ENCODE data around the gene PEMT.
"Not testable (repeated sequence)": the region's sequence is repeated elsewhere in the genome, so short reads cannot be mapped to it uniquely, and the experiment has no call there.

The PEMT gene, protein sequence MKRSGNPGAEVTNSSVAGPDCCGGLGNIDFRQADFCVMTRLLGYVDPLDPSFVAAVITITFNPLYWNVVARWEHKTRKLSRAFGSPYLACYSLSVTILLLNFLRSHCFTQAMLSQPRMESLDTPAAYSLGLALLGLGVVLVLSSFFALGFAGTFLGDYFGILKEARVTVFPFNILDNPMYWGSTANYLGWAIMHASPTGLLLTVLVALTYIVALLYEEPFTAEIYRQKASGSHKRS

DNA sequence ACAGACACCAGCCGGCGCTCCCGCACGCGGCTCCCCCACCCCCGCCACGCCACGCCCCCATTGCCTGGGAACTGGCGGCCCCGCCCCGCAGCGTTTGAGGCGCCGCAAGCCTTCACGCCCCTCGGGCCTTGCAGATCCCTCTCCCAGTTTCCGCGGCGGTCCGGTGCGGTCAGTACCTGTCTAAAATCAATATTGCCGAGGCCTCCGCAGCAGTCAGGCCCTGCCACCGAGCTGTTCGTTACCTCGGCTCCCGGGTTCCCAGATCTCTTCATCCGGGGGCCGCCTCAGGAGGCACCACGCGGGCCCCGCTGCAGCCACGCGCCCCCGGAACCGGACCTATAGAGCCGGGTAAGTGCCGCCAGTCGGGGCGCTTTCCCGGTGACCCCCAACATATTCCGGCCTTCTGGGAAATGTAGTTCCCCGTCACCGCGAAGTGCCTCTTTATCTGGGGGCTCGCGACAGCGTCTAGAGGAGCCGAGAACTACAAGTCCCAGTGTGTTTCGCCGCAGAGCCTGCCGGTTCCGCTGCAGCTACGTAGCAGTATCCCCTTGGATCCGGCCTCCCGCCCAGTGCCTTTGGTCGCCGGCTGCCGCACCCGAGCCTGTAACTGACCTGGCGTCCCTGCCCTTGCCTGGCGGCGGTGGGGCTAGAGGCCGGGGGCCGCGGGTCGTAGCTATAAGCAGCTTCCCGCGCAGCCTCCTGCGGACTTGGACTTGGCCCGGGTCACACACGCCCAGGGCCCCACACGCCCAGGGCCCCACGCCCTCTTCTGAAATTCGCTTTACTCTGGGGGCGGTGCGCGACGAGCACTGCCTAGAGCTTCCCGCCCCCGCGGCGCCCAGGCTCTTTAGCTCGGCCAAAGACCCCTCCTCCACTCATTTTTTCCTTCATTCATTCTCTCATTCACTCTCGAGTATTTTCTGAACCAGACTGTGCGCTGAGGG lies at the start of gene PEMT:
TSS of gene PEMT (minus strand) at position 354 of the 944 bp plus-strand sequence. CDS start at position 272, 82 bp downstream.
- DNase-seq: peak; percentile 92

DNA sequence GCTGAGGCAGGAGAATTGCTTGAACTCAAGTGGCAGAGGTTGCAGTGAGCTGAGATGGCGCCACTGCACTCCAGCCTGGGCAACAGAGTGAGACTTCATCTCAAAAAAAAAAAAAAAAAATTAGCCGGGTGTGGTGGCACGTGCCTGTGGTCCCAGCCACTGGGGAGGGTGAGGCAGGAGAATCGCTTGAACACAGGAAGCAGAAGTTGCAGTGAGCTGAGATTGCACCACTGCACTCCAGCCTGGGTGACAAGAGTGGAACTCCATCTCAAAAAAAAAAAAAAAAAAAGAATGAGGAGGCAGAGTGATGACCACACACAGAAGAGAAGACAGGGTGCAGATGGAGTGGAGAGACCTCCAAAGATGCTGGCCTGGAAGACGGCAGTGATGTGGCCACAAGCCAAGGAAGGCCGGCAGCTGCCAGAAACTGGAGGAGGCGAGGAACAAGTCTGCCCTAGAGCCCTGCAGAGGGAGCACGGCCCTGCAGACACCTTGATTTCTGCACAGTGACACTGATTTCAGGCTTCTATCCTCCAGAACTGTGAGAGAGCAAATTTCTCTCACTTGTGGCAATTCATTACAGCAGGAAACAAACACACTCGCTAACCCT lies 48.3 kb upstream of the PEMT start:
- DNase-seq: not testable (repeated sequence)

DNA sequence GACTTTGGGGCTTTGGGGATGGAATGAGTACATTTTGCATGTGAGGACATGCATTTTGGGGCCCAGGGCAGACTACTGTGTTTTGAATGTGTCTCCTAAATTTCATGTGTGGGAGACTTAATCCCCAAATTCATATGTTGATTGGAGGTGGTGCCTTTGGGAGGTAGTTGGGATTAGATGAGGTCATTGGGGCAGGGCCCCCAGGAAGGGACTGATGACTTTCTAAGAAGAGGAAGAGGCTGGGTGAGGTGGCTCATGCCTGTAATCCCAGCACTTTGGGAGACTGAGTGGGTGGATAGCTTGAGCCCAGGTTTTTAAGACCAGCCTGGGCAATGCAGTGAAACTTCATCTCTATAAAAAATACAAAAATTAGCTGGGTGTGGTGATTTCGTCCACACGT lies 47.0 kb upstream of the PEMT start:
- DNase-seq: no peak

DNA sequence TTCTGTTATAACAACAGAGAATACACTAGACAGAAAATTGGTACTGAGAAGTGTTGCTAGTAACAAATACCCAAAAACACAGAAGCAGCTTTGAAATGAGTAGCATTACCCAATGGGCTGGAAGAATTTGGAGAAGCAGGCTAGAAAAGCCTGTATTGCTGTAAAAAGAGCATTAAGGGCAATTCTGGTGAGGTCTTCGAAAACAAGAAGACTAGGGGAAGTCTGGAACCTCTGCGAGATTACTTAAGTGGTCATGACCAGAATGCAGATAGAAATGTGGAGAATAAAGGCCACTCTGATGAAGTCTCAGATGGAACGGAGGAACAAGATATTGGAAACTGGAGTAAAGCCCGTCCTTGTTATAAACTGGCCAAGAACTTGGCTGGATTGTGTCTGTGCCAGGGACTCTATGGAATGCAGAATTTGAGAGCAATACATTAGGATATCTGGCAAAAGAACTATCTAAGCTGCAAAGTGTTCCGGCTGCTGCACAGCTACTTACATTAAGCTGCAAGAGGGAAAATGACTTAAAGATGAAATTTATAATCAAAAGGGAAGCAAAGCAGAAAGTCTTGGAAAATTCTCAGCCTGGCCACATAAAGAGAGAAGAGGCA lies 44.9 kb upstream of the PEMT start:
- DNase-seq: no peak

GRCh38 chr17:17635537-17636271 lies 44.2 kb upstream of the PEMT start:
- not testable (repeated sequence) for DNase-seq

DNA sequence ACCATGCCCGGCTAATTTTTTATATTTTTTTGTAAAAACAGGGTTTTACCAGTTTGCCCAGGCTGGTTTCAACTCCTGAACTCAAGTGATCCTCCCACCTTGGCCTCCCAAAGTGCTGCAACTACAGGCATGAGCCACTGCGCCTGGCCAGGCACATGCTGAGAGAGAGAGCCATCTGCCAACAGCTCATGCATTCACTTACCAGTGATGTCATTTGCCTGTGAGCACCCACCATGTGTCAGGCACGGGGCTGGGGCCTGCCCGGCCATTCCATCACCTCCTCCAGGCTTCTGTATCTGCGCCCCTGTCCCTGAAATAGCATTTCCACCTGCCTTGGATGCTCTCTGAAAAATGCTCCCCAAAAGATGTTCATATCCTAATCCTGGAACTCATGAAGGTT lies 43.6 kb upstream of the PEMT start:
- no peak for DNase-seq

- DNase-seq: no peak
These were observed 41.8 kb upstream of the PEMT start for GRCh38 chr17:17633310-17633709.

DNA sequence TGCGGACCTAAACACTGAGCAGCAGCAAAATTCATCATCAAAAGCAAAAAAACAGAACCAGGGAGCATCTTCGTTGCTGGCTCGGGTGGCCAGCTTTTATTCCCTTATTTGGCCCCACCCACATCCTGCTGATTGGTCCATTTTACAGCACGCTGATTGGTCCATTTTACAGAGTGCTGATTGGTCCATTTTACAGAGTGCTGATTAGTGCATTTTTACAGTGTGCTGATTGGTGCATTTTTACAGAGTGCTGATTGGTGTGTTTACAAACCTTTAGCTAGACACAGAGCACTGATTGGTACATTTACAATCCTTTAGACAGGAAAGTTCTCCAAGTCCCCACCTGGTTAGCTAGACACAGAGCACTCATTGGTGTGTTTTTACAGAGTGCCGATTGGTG lies 41.2 kb upstream of the PEMT start:
- not testable (repeated sequence) for DNase-seq

DNA sequence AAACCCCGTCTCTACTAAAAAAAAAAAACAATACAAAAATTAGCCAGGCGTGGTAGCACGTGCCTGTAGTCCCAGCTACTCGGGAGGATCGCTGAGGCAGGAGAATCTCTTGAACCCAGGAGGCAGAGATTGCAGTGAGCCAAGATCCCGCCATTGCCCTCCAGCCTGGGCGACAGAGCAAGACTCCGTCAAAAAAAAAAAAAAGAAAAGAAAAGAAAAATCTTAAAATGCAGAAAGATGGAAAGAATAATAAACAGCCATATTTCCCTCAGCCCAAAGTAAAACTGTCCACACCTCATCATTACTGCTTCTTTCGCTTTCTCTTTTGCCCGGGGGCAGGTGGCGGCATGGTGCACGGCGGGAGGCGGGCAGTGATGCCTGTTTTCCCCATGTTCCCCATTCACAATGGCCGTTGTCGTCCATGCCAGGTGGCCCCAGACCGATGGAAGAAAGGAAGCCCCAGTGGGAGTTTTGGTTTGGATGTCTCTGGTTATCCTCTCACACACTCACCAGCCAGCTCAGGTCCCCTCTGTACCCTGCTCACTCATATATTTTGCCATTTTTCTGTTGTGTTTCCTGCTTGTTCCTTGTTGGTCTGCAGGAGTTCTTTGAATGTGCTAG lies 37.0 kb upstream of the PEMT start:
- no peak for DNase-seq

DNA sequence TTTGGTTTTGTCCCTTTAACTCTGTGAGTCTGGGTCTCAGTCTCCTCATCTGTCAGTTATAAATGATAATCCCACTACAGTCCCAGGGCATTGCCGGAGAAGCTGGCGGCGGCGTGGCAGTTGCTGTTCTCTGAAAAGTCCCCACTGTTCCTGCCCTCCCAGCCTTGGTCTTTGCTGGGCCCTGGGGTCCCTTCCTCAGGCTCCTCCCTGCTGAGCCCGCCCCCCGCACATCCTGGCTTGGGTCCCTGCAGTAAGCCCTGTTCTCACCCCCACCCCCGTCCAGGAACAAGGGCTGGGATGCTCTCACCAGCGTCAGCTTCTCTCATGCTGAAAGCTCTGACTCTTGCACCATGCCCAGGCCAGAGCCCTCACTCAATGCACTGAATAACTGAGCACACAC lies 35.3 kb upstream of the PEMT start:
- no peak for DNase-seq

- DNase-seq: no peak
These were observed 34.8 kb upstream of the PEMT start for GRCh38 chr17:17626151-17626805.

DNA sequence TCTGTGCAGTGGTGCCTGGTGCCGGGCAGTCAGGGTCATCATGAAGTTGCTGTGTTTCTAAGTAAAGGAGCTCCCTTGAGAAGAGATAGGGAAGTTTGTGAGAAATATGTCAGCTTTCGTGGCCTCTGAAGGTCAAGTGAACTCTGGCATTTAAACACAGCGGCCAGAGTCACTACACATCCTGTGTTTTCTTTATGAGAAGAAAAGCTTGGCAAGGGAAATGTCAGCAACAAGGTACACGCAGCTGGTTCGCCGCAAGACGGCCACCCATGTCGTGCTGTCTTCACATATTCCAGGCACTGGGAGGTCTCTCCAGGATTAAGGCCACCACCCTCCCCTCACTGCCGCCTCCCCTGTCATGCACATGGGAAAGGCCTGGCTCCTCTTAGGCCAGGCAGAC lies 33.2 kb upstream of the PEMT start:
- no peak for DNase-seq

- no peak for DNase-seq
These were observed 32.4 kb upstream of the PEMT start for GRCh38 chr17:17623904-17624303.

DNA sequence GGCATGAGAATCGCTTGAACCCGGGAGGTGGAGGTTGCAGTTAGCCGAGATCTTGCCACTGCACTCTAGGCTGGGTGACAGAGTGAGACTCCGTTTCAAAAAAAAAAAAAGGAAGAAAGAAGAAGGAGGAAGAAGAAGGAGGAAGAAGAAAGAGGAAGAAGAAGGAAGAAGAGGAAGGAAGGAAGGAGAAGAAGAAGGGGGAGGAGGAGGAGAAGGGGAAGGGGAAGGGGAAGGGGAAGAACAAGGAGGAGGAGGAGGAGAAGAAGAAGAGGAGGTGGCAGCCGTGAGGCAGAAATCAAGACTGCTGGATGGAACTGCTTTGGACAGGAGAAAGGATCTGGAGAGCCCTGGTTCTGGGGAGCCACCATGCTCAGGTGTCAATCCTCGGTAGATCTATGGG lies 29.7 kb upstream of the PEMT start:
- no peak for DNase-seq

- DNase-seq: peak; percentile 68
These were observed 22.2 kb upstream of the PEMT start for GRCh38 chr17:17613708-17614114.

DNA sequence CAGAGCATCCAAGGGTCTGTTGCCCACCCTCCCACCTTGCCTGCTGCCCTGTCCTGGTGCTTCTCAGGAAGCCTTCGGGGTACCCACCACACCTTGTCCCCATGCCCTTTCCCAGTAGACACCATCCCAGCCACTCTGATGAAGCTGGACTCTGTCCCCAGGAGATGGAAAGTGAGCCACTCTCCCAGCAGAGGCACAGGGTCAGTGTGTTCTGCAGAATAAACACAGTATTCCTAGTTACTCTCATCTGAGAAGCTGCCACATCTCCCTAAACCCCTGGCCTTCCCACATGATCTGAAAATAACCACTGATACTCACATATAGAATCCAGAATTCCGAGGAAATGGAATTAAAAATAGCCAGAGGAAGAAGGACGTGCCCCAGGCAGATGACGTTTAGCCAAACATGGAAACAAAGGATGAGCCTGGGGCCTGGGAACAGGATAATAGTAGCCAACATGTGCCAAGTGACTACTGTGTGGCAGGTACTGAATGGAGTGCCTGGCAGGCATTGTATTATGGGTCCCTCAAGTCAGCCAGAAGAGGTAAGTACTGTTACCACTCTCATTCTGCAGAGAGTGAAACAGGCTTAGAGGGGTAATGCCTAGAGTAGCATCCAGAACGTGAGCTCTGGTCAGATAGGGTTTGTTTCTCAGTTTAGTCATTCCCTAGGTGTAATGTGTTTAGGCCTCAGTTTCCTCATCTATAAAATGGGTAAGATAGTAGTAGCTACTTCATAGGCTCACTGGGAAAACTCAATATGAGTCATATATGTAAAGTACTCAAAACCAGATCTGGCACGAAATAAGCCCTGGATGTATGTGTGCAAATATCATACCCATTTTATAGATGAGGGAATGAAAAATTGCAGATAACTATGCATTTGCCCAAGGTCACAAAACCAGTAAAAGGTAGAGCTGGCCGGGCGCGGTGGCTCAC lies 20.8 kb upstream of the PEMT start:
- no peak for DNase-seq

GRCh38 chr17:17609121-17609520 lies 17.6 kb upstream of the PEMT start:
- no peak for DNase-seq

GRCh38 chr17:17606416-17607000 lies 15.0 kb upstream of the PEMT start:
- no peak for DNase-seq

GRCh38 chr17:17605729-17606088 lies 14.2 kb upstream of the PEMT start:
- DNase-seq: no peak

- no peak for DNase-seq
These were observed 13.7 kb upstream of the PEMT start for GRCh38 chr17:17605083-17605728.
